Esophagus muscularis mucosa (tissue), 3 donors: Measurements from ENCODE around the gene SCAANT1.

Experiments used
- CTCF ChIP-seq, 3 experiments: fragments of 200-600 bp in 2 of 3; fragments of 450-650 bp in 1 of 3; sonication (generic) in 2 of 3; IDR thresholded peaks; one replicate each; pipeline ENCODE4 v1.5.1; 2017 to 2019; ENCODE audit warnings: antibody characterized with exemption in 3 of 3, mild to moderate bottlenecking in 2 of 3, moderate library complexity in 1 of 3
- POLR2A ChIP-seq: fragments of 450-650 bp; IDR thresholded peaks from one replicate; pipeline ENCODE4 v1.6.1; 2017; ENCODE audit warnings: antibody characterized with exemption, moderate library complexity, mild to moderate bottlenecking, low read depth
- POLR2AphosphoS5 ChIP-seq, 2 donors: sonication (generic); formaldehyde crosslinking; IDR thresholded peaks; one replicate each; pipeline ENCODE4 v1.6.1; 2017; ENCODE audit warnings: antibody characterized with exemption in 2 of 2

DNA sequence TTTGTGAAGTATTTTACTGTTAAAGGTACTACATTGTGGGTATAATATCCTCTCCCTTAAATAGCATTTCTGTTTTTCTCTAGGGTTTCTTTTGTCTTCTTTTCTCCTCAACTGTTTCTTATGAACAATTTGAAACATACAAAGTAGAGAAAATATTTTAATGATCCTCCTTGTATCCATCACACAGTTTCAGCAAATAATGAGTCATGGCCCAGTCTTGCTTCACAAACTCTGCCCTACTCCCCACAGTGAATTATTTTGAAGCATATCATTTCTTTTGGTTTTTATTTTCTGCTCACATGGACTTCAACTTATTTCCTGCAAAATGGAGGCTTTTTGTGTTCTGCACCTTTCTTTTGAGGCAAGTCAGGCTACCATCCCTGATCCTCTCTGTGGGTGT lies 6.1 kb upstream of the SCAANT1 start:
- TF ChIP-seq POLR2AphosphoS5 (IDR thresholded peaks at IDR 0.05) (no peak), CTCF (IDR thresholded peaks at IDR 0.05) (no peak), POLR2A (no peak)
